WTC11 (cell line): ENCODE measurements around the gene METTL6. TPM values are rescaled to one million over a fixed set of nuclear protein-coding genes. Genes with fewer than 3 reads are reported as not detected.

ENCODE experiments used
- ATAC-seq: fragments of 200-7000 bp; cut with Tn5 transposase; 2 replicates; pipeline ENCODE4 v1.10.0; 2021; ENCODE audit warnings: mild to moderate bottlenecking, moderate library complexity
- CTCF ChIA-PET: fragments of 300-600 bp; sonication (Branson Sonifier 250); formaldehyde crosslinking; loops from one replicate; lab custom pipeline; 2021; ENCODE audit warnings: antibody characterized with exemption; lab: Charles Lee
- POLR2A ChIA-PET: fragments of 350-600 bp; sonication (Branson Sonifier 250); formaldehyde crosslinking; loops from one replicate; lab custom pipeline; 2021; ENCODE audit warnings: antibody characterized with exemption; lab: Charles Lee
- DNase-seq: peaks from one replicate; pipeline ENCODE4 v3.0.0; 2021; ENCODE audit warnings: low spot score
- H3K27ac Mint-ChIP-seq: 2 replicates; pipeline ENCODE4 v1.8.0; 2021; ENCODE audit warnings: mixed read lengths
- H3K27me3 Mint-ChIP-seq: 2 replicates; pipeline ENCODE4 v1.8.0; 2021; ENCODE audit warnings: low read depth, mild to moderate bottlenecking, moderate library complexity, mixed read lengths
- H3K36me3 Mint-ChIP-seq: 2 replicates; pipeline ENCODE4 v1.8.0; 2021; ENCODE audit warnings: mixed read lengths
- H3K4me1 Mint-ChIP-seq: 2 replicates; pipeline ENCODE4 v1.8.0; 2022; ENCODE audit warnings: mixed read lengths
- H3K4me3 Mint-ChIP-seq: 2 replicates; pipeline ENCODE4 v1.8.0; 2021; ENCODE audit warnings: mild to moderate bottlenecking, moderate library complexity, mixed read lengths
- H3K9me3 Mint-ChIP-seq: 2 replicates; pipeline ENCODE4 v1.8.0; 2021; ENCODE audit warnings: mixed read lengths
- EMX1 ChIP-seq: fragments of 250-450 bp; sonication (Bioruptor Pico); IDR thresholded peaks from 2 replicates; pipeline ENCODE4 v1.8.0; 2021; ENCODE audit warnings: mild to moderate bottlenecking
- ERG ChIP-seq: fragments of 250-450 bp; sonication (Bioruptor Pico); IDR thresholded peaks from 2 replicates; pipeline ENCODE4 v1.8.0; 2021; ENCODE audit warnings: mild to moderate bottlenecking
- ETV6 ChIP-seq: sonication (generic); formaldehyde crosslinking; IDR thresholded peaks from 2 replicates; pipeline ENCODE4 v1.8.1; 2022; ENCODE audit warnings: mild to moderate bottlenecking, missing genetic modification reagents
- FOXK1 ChIP-seq: sonication (generic); formaldehyde crosslinking; IDR thresholded peaks from 2 replicates; pipeline ENCODE4 v1.8.0; 2022; ENCODE audit warnings: mild to moderate bottlenecking, moderate library complexity, missing genetic modification reagents
- KAT7 ChIP-seq: sonication (generic); formaldehyde crosslinking; IDR thresholded peaks from 2 replicates; pipeline ENCODE4 v1.8.1; 2023; ENCODE audit warnings: missing genetic modification reagents, mild to moderate bottlenecking, borderline replicate concordance
- NR2C2 ChIP-seq: sonication (generic); formaldehyde crosslinking; IDR thresholded peaks from 2 replicates; pipeline ENCODE4 v1.8.0; 2022; ENCODE audit warnings: mild to moderate bottlenecking, missing genetic modification reagents
- OVOL2 ChIP-seq: fragments of 250-450 bp; sonication (Bioruptor Pico); IDR thresholded peaks from 2 replicates; pipeline ENCODE4 v1.9.0; 2021; ENCODE audit warnings: mild to moderate bottlenecking, borderline replicate concordance
- PRRX2 ChIP-seq: fragments of 250-450 bp; sonication (Bioruptor Pico); IDR thresholded peaks from 2 replicates; pipeline ENCODE4 v1.8.0; 2021; ENCODE audit warnings: mild to moderate bottlenecking
- SP1 ChIP-seq: sonication (generic); formaldehyde crosslinking; conservative IDR thresholded peaks from 2 replicates; pipeline ENCODE4 v1.8.1; 2022; ENCODE audit warnings: missing genetic modification reagents
- ZNF121 ChIP-seq: sonication (generic); formaldehyde crosslinking; IDR thresholded peaks from 2 replicates; pipeline ENCODE4 v1.8.0; 2023; ENCODE audit warnings: missing genetic modification reagents
- ZNF219 ChIP-seq: sonication (generic); formaldehyde crosslinking; IDR thresholded peaks from 2 replicates; pipeline ENCODE4 v1.8.0; 2023; ENCODE audit warnings: missing genetic modification reagents, mild to moderate bottlenecking, borderline replicate concordance
- ZNF423 ChIP-seq: fragments of 250-450 bp; sonication (Bioruptor Pico); IDR thresholded peaks from 2 replicates; pipeline ENCODE4 v2.1.2; 2022; ENCODE audit warnings: mild to moderate bottlenecking, moderate library complexity
- ZNF532 ChIP-seq: fragments of 250-450 bp; sonication (Bioruptor Pico); IDR thresholded peaks from 2 replicates; pipeline ENCODE4 v1.9.0; 2021; ENCODE audit warnings: mild to moderate bottlenecking, borderline replicate concordance
- total RNA-seq: library from RNA; stranded (reverse); gene quantifications from 3 replicates; pipeline ENCODE4 v1.2.3, GENCODE V29; 2021
- TF ChIP-seq, protein P1 (sequence below): sonication (generic); formaldehyde crosslinking; IDR thresholded peaks from 2 replicates; pipeline ENCODE4 v1.8.0; 2022; ENCODE audit warnings: mild to moderate bottlenecking, missing genetic modification reagents
- TF ChIP-seq, protein P2 (sequence below): sonication (generic); formaldehyde crosslinking; IDR thresholded peaks from 2 replicates; pipeline ENCODE4 v1.8.1; 2022; ENCODE audit warnings: low read depth, mild to moderate bottlenecking, moderate library complexity, missing genetic modification reagents, borderline replicate concordance

The METTL6 gene
- total RNA-seq, 1 experiment from 2014 or later: 13.7 TPM

DNA sequence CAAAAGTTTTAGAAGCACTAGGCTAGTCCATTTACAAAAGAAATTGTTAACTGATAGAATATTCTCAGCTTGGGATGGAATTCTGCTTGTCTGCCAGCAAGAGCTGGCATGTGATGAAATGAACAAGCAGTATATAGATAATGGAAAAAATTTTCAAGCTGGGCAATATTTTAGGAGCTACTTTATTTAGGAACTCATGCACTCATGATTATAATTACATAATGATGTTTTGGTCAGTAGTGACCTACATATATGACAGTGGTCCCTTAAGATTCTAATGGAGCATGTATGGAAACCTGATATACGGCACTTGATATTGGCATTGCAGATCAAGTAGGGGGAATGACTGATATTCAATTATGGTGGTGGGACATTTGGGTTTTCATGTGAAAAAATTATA, 6.2 kb upstream of the METTL6 start:
- H3K36me3 Mint-ChIP-seq: peaks cover 55% of the 10 kb centered on the region
- CTCF ChIA-PET: interaction anchor here (0.6 kb wide), 1 partner anchor 94 kb away, joined by 5 read pairs; no protein-coding TSS in a partner anchor

GRCh38 chr3:15431256-15431837, 4.0 kb upstream of the METTL6 start:
- peaks cover 41% of the 10 kb centered on the region for H3K36me3 Mint-ChIP-seq
- no peak for TF ChIP-seq ETV6 (CRISPR knock-in tag)
- TF ChIP-seq PRRX2 (CRISPR knock-in tag): no peak
- TF ChIP-seq ZNF121 (CRISPR knock-in tag): no peak
- TF ChIP-seq, protein P1, sequence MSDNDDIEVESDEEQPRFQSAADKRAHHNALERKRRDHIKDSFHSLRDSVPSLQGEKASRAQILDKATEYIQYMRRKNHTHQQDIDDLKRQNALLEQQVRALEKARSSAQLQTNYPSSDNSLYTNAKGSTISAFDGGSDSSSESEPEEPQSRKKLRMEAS (CRISPR knock-in tag): no peak
- no peak for TF ChIP-seq NR2C2
- no peak for TF ChIP-seq SP1 (CRISPR knock-in tag)
- TF ChIP-seq ZNF532 (CRISPR knock-in tag): no peak
- no peak for TF ChIP-seq ERG (CRISPR knock-in tag)
- H3K4me3 Mint-ChIP-seq: no peak overlapping the region
- no peak for ATAC-seq
- H3K4me1 Mint-ChIP-seq: peaks cover 18% of the 10 kb centered on the region
- no peak for DNase-seq
- H3K27ac Mint-ChIP-seq: no peak overlapping the region
- ChIA-PET CTCF (interaction anchor here (1.0 kb wide), 1 partner anchor 26 kb away, joined by 4 read pairs; no protein-coding TSS in a partner anchor), POLR2A (no interaction called here)
- H3K27me3 Mint-ChIP-seq: no peaks in the 10 kb centered on the region
- H3K9me3 Mint-ChIP-seq: no peaks in the 10 kb centered on the region

More for the DNA sequence above, 6.2 kb upstream of the METTL6 start:
- Mint-ChIP-seq H3K27me3 (no peaks in the 10 kb centered on the region), H3K4me3 (no peak overlapping the region), H3K9me3 (no peaks in the 10 kb centered on the region), H3K4me1 (peaks cover 6% of the 10 kb centered on the region), H3K27ac (no peak overlapping the region)
- POLR2A ChIA-PET: no interaction called here
- no peak for TF ChIP-seq OVOL2 (CRISPR knock-in tag)
- TF ChIP-seq ERG (CRISPR knock-in tag): no peak
- TF ChIP-seq ETV6 (CRISPR knock-in tag): no peak
- no peak for TF ChIP-seq KAT7 (CRISPR knock-in tag)
- no peak for TF ChIP-seq ZNF423 (CRISPR knock-in tag)
- TF ChIP-seq EMX1 (CRISPR knock-in tag): no peak
- TF ChIP-seq ZNF219 (CRISPR knock-in tag): no peak
- TF ChIP-seq, protein P2, sequence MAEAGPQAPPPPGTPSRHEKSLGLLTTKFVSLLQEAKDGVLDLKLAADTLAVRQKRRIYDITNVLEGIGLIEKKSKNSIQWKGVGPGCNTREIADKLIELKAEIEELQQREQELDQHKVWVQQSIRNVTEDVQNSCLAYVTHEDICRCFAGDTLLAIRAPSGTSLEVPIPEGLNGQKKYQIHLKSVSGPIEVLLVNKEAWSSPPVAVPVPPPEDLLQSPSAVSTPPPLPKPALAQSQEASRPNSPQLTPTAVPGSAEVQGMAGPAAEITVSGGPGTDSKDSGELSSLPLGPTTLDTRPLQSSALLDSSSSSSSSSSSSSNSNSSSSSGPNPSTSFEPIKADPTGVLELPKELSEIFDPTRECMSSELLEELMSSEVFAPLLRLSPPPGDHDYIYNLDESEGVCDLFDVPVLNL (CRISPR knock-in tag): no peak
- no peak for TF ChIP-seq FOXK1
- ATAC-seq (no peak), DNase-seq (no peak)
